Right atrium auricular region (tissue), 2 donors: Measurements from ENCODE around the gene CD9. TPM values are rescaled to one million over a fixed set of nuclear protein-coding genes. Genes with fewer than 3 reads are reported as not detected.

Experiments used
- DNase-seq: peaks from one replicate; pipeline ENCODE4 v3.0.0-alpha.2; 2019; ENCODE audit warnings: low spot score
- H3K27ac ChIP-seq, 2 donors: fragments of 200-600 bp; sonication (generic); 1 replicate in 1 of 2; 2 replicates in 1 of 2; pipeline ENCODE4 v1.5.1; 2016 to 2019
- H3K27me3 ChIP-seq, 2 donors: fragments of 200-600 bp; sonication (generic); one replicate each; pipeline versions ENCODE4 v1.5.1 to v1.6.0; 2017 to 2019
- H3K36me3 ChIP-seq: fragments of 200-600 bp; sonication (generic); one replicate; pipeline ENCODE4 v1.5.1; 2016
- H3K4me1 ChIP-seq, 2 donors: fragments of 200-600 bp; sonication (generic); one replicate each; pipeline versions ENCODE4 v1.5.1 to v1.6.0; 2017 to 2019
- H3K4me3 ChIP-seq, 2 donors: fragments of 200-600 bp; sonication (generic); 1 replicate in 1 of 2; 2 replicates in 1 of 2; pipeline ENCODE4 v1.5.1; 2017 to 2019; ENCODE audit warnings: mild to moderate bottlenecking in 1 of 2, moderate library complexity in 1 of 2
- H3K9me3 ChIP-seq, 2 donors: fragments of 200-600 bp; sonication (generic); one replicate each; pipeline ENCODE4 v1.5.1; 2019
- total RNA-seq, 2 donors: library from RNA; depleted of rRNA; stranded (reverse); fragments of >200 nt; gene quantifications; one replicate each; pipeline ENCODE4 v1.1.0, GENCODE V29; 2016
- TF ChIP-seq, protein P1 (sequence below), 2 donors: fragments of 200-600 bp; sonication (generic); IDR thresholded peaks; one replicate each; pipeline ENCODE4 v1.5.1; 2019; ENCODE audit warnings: antibody characterized with exemption in 2 of 2

The CD9 gene
- total RNA-seq, 2 donors from 2014 or later = 126 to 230 TPM

DNA sequence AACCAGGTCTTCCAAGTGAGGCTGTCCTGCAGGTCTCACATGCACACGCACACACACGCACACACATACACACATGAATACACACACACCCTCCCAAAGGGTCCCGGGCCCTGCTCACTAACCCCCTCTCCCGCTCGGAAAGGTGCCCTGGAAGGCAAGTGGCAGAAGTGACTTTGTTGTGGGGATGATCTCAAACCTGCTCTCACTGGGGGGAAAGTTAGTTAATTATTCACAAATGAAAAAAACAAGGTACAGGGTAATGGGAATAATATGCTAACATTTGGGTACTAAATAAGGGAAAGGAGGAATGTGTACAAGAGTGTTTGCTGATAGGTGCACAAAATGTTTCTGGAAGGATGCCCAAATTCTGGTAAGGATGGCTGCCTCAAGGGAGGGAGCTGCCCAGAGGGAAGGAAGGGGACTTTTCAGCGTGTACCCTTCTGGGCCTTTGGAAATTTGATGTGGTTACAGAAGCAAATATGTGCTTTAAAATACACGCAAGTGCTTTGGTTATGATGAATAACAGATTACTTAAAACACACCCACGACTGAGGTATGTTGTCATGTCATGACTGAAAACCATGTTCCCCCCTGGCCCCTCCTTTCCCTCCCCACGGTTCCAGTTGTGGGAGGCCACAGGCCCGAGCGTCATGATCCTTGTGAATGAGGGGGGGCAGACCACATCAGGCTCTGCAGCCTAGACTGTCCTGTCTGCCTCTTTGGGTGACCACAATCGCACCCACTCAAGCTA lies 66.9 kb downstream of the CD9 start:
- TF ChIP-seq, protein P1, sequence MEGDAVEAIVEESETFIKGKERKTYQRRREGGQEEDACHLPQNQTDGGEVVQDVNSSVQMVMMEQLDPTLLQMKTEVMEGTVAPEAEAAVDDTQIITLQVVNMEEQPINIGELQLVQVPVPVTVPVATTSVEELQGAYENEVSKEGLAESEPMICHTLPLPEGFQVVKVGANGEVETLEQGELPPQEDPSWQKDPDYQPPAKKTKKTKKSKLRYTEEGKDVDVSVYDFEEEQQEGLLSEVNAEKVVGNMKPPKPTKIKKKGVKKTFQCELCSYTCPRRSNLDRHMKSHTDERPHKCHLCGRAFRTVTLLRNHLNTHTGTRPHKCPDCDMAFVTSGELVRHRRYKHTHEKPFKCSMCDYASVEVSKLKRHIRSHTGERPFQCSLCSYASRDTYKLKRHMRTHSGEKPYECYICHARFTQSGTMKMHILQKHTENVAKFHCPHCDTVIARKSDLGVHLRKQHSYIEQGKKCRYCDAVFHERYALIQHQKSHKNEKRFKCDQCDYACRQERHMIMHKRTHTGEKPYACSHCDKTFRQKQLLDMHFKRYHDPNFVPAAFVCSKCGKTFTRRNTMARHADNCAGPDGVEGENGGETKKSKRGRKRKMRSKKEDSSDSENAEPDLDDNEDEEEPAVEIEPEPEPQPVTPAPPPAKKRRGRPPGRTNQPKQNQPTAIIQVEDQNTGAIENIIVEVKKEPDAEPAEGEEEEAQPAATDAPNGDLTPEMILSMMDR (IDR thresholded peaks at IDR 0.05) = no peak
- no peak for DNase-seq
- Histone ChIP-seq H3K4me3 (no peak overlapping the region), H3K27me3 (no peaks in the 10 kb centered on the region), H3K4me1 (no peaks in the 10 kb centered on the region), H3K36me3 (no peaks in the 10 kb centered on the region), H3K9me3 (no peaks in the 10 kb centered on the region), H3K27ac (no peak overlapping the region)

DNA sequence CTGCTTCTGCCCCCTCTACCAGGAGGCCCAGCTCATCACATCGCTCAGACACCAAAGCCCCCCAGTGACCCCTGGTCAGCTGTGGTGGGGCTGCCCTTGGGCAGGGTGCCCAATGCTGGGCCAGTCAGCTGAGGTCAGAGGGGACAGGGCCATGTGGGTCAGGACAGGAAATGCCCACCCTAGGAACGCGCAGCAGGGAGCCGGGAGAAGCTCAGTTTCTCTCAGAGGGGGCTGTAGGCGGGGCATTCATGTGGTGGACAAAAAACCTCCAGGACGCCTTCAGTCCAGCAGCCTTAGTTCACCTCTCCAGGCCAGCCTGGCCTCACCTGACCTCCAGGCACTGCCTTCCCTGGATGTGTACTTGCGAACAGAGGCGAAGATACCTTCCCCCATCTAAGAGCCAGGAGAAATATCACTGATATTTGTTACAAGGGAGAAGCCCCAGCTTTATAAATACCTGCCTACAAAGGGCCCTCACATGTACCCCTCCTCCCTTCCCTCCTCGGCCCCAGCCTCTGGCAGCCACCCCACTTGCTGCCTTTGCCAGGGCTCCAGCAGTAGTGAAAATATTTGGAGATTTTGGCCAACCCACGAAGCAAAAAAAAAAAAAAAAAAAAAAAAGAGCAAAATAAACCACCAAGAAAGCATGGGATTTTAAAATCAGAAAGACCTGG lies 68.4 kb downstream of the CD9 start:
- Histone ChIP-seq H3K27me3 (no peaks in the 10 kb centered on the region), H3K27ac (no peak overlapping the region), H3K9me3 (no peaks in the 10 kb centered on the region), H3K4me1 (peaks cover 0 to 5% of the 10 kb centered on the region in 2 donors), H3K36me3 (no peaks in the 10 kb centered on the region), H3K4me3 (no peak overlapping the region)
- no peak for DNase-seq
- TF ChIP-seq, protein P1 (IDR thresholded peaks at IDR 0.05) = no peak

DNA sequence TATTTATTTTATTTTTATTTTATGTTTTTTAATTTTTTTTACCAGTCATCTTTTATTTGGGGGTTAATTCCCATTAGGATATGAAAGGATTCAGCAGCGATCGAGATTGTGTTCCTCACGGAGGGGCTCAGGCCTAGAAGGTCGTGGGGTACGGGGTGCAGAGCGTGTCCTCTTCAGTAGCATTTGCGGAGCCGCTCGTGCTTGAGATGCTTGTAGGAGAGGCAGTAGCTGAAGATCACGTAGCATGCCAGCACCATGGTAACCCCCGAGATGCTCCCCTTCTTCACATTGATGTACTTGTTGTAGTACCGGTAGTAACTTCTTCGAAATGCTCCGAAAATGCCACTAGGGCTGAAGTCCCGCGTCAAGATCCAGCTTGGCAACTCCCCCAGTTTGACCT lies 69.8 kb downstream of the CD9 start:
- H3K9me3 ChIP-seq = no peaks in the 10 kb centered on the region
- peaks cover 0 to 13% of the 10 kb centered on the region in 2 donors for H3K4me1 ChIP-seq
- no peak overlapping the region for H3K4me3 ChIP-seq
- no peaks in the 10 kb centered on the region for H3K27me3 ChIP-seq
- DNase-seq = no peak
- TF ChIP-seq, protein P1 (IDR thresholded peaks at IDR 0.05) = no peak
- no peaks in the 10 kb centered on the region for H3K36me3 ChIP-seq
- H3K27ac ChIP-seq = no peak overlapping the region

DNA sequence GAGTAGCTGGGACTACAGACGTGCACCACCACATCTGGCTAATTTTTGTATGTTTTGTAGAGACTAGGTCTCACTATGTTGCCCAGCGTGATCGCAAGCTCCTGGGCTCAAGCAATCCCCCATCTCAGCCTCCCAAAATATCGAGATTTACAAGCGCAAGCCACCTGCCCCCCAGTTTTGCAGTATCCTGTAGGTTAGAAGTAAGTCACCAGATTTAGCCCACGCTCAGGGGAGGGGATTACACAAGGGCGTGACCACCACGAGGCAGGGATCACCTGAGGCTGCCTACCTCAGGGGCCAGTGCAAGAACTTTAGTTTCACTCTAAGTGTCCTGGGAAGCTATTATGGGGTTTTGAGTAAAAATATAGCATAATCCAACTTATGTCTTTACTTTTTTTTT lies 71.1 kb downstream of the CD9 start:
- TF ChIP-seq, protein P1 (IDR thresholded peaks at IDR 0.05) = no peak
- no peak overlapping the region for H3K4me3 ChIP-seq
- DNase-seq = no peak
- no peak overlapping the region for H3K27ac ChIP-seq
- H3K27me3 ChIP-seq = no peaks in the 10 kb centered on the region
- no peaks in the 10 kb centered on the region for H3K36me3 ChIP-seq
- H3K4me1 ChIP-seq = peaks cover 0 to 13% of the 10 kb centered on the region in 2 donors
- H3K9me3 ChIP-seq = no peaks in the 10 kb centered on the region

DNA sequence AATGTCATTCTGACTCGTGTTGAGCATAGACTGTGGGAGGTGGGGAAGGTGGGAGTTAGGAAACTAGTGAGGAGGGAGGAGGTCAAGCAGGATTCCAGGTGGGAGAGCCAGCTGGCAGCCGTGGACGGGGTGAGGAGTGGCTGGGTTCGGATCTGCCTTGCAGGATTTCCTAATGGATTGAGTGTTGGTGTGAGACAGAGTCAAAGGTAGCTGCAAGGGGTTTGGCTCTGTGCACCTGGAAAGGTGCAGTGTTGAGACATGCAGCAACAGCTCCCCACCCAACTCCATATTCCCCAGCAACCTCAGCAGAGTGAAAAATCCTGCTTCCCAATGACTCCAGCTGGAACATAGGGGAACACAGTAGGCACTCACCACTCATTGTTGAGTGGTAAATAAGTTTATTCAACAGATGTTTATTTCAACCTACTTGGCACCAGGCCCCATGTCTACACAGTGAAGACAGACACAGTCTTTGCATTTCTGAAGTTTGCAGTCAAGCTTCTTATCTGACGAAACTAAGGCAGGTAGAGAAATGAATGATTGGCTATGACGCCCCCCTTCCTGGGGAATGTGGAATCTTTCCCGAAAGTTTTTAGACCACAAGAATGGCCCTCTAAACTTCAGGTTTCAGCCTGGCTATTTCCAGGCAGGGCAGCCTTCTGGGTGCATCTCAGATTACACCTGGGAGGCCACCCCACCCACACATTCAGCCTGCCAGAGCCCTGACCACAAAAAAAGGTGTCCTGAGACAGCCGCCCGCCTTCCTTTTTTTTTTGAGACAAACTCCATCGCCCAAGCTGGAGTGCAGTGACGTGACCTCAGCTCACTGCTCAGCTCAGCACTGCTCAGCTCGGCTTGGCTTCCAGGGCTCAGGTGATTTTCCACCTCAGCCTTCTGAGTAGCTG lies 72.4 kb downstream of the CD9 start:
- TF ChIP-seq, protein P1 (IDR thresholded peaks at IDR 0.05) = no peak
- DNase-seq = no peak
- Histone ChIP-seq H3K4me3 (no peak overlapping the region), H3K9me3 (no peaks in the 10 kb centered on the region), H3K27me3 (no peaks in the 10 kb centered on the region), H3K36me3 (no peaks in the 10 kb centered on the region), H3K27ac (no peak overlapping the region), H3K4me1 (peaks cover 0 to 16% of the 10 kb centered on the region in 2 donors)
